ENCODE measurements around the gene MIDN.

- TF ChIP-seq CTCF (IDR thresholded peaks at IDR 0.05) (peak; percentile 81 to 99 (median 85)), POLR2AphosphoS5 (IDR thresholded peaks at IDR 0.05) (peak; percentile 30 to 57)
These were observed 31.5 kb downstream of the MIDN start for GRCh38 chr19:1279782-1280341.
